Right lobe of liver (tissue), 4 donors: ENCODE measurements around the gene PGS1.

ENCODE experiments used
- POLR2A ChIP-seq: fragments of 450-650 bp; IDR thresholded peaks from one replicate; pipeline ENCODE4 v1.6.1; 2017; ENCODE audit warnings: antibody characterized with exemption, mild to moderate bottlenecking
- TF ChIP-seq, protein P1 (sequence below), 4 donors: fragments of 200-600 bp in 3 of 4; fragments of 450-650 bp in 1 of 4; IDR thresholded peaks; one replicate each; pipeline versions ENCODE4 v1.5.1 to v1.8.0; 2016 to 2022; ENCODE audit warnings: antibody characterized with exemption in 4 of 4, mild to moderate bottlenecking in 2 of 4
- donor health status: DM: no; HTN: no; CAD: no.
- donor health status: DM: no; HTN: no; CAD: no.
- donor health status: DM: no; HTN: yes; CAD: no.

DNA sequence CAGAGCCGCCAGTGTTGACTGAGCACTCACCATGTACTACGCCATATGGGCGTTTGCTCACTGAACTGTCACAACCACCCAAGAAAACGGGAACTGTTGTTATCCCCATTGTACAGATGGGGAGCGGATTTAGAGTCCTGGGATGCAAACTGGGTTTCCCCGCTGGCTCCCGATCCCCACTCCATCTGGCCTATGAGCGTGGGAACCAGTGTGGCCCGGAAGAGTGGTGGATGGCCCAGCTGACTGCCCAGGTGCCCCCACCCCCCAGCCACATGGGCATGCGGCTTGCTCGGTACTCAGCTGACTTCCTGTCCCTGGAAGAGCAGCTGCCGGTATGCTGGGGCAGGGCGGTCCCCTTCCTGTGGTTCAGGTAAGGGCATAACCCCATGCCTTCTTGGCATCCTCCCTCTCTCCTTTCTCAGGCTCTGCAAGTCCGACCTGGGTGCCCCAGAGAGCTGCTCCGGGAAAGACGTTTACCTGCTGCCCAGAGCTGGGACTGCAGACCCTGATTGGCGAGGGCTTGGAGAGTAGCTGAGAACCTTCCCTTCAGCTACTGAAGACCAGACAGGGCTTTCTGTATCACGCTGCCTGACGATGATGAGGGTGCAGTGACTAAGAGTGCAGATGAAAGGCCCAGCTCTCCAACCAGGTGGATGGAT lies 34.8 kb upstream of the PGS1 start:
- TF ChIP-seq, protein P1, sequence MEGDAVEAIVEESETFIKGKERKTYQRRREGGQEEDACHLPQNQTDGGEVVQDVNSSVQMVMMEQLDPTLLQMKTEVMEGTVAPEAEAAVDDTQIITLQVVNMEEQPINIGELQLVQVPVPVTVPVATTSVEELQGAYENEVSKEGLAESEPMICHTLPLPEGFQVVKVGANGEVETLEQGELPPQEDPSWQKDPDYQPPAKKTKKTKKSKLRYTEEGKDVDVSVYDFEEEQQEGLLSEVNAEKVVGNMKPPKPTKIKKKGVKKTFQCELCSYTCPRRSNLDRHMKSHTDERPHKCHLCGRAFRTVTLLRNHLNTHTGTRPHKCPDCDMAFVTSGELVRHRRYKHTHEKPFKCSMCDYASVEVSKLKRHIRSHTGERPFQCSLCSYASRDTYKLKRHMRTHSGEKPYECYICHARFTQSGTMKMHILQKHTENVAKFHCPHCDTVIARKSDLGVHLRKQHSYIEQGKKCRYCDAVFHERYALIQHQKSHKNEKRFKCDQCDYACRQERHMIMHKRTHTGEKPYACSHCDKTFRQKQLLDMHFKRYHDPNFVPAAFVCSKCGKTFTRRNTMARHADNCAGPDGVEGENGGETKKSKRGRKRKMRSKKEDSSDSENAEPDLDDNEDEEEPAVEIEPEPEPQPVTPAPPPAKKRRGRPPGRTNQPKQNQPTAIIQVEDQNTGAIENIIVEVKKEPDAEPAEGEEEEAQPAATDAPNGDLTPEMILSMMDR (IDR thresholded peaks at IDR 0.05), result no peak
- no peak for TF ChIP-seq POLR2A
